Jurkat, Clone E6-1 (cell line): ENCODE results near the gene ASTN2.

ENCODE experiments used
- DNase-seq: peaks from one replicate; pipeline ENCODE4 v3.0.0-alpha.2; 2011; ENCODE audit warnings: low read depth, low spot score
- H3K4me3 ChIP-seq: 2 replicates; pipeline ENCODE4 v1.5.1; 2011; ENCODE audit warnings: mild to moderate bottlenecking, low read length, control low read depth, moderate library complexity

Gene ASTN2

DNA sequence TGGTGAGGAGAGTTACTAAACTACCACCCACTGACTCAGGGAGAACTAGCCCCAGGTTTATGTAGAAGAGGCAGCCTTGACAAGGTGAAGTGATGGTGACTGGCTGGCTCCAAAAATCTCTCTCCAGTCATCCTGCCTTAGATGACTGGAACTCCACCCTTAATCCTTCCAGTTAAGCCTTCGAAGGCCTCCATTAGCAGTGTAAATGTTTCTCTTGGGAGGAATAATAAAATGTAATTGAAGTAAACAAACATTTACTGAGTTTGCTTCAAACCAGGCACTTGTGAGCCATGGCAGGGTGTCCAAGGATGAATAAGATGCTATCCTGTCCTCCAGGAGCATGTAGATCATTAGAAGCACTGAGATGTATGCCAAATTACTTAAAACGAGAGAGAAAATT is 35.5 kb downstream of the ASTN2 start:
- DNase-seq = no peak
- H3K4me3 ChIP-seq = no peak overlapping the region

DNA sequence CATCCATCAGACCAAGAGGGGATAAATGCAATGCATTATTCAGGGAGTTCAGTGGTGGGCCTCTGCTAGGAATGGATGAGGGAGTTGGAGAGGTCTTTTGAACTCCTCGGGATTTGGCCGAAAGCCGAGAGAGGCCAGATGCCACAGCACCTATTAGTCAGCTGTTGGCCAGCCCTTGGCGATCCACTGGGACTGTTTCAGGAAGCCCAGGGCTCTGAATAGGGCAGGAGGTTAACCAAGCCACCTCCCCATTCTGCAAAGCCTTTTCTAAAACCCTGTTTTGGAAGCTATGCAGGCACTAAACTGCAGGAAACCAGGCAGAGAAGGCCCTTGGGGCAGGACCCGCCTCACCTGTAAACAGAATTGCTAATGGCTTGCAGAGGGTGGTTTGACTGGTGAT is 37.8 kb downstream of the ASTN2 start:
- DNase-seq = no peak
- no peak overlapping the region for H3K4me3 ChIP-seq

DNA sequence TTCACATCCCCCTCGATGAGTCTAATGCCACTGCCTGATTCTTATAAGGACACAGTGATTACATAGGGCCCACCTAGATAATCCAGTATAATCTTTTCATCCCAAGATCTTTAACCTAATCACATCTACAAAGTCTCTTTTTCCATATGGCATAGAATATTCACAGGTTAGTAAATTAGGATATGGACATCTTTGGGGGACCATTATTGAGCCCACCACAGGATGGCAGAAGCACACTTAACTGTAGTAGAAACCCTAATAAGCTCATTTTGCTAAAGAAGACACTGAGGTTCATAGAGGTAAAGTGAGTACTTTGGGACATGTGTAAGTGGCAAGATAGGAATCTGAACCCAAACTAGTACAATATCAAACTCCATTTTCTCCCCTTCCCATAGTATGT is 38.9 kb downstream of the ASTN2 start:
- DNase-seq = no peak
- no peak overlapping the region for H3K4me3 ChIP-seq

DNA sequence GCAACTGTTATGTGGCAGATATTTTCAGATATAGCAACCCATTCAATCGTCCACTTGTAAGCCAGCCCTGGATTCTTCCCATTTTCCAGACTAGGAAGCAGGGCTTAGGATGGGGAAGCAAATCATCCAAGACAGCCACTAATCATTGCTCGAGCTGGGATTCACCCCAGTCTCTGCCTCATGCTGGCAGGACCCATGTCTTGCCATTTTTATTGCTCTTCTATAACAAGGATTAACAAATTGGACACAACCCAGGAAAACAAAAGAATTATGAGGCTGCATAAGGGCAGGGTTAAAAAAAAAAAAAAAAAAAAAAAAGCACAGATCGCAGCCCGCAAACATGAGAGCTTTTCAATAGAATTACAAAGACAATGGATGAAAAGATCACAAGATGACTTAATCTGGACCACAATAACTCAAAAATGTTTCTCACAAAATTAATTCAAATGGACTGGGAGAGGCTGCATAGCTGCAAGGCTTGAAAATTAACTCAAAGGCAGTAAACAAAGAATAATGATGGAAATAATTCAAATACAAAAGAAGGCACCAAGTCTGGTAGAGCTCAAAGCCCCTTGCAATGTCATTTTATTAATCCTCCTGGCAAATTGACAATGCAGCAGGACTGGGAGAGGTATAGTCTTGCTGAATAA is 40.7 kb downstream of the ASTN2 start:
- DNase-seq = no peak
- no peak overlapping the region for H3K4me3 ChIP-seq

DNA sequence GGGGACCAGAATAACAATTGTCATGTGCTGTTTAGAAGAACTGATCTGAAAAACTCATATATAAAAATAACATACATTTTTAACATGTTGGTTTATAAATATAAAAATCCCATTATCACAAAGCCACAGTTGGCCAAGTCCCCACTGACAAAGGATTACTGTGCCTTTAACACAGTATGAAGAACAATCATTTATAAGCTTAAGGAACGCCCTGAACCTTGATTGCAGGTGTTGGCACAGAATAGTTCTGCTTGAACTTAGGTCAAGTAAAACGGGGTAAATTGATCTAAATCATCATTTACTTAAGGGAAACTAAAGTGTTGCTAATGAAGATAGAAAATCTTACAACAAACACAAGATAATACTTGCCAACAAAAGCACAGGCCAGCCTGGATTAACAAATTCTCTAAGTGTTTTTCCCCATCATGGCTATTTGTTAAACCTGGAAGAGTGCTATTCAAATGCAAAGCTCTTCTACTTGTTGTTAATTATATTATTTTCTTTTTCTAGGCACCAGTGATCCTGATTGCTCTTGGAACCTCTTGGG is 46.1 kb downstream of the ASTN2 start:
- no peak for DNase-seq
- H3K4me3 ChIP-seq = no peak overlapping the region

DNA sequence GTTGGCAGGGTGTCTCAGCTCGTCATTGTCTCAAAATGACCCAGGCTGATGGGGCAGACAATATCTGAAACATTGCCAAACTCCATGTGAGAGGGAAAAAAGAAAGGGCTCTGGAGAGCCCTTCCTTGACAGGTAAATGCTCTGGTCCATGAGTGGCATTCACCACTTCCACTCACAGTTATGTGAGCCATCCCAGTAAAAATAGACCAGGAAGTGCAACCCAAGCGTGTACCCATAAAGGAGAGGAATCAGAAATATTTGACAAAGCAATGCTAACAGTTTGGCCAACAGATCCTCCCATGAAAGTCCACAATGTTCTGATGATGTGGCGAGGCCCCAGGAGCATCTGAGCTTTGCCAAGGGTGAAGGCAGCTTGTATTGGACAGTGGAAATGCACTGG is 49.4 kb downstream of the ASTN2 start:
- DNase-seq = no peak
- H3K4me3 ChIP-seq = no peak overlapping the region

DNA sequence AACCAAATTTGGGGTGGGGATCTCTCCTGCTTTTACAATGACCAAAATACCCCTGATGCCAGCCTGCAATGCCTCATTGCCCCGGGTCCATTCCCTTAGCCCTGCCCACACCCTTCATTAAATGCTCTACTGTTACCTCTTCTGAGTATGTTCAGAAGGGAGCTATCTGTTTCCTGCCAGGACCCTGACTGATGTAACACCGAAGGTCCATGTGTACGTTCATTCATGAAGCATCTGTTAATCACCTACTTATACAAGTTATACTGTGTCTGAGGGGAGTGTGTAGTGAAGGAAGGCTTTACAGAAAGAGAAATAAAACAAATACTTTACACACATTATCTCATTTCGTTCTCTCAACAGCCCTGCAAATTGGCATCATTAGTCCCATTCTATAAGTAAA is 51.9 kb downstream of the ASTN2 start:
- DNase-seq = no peak
- H3K4me3 ChIP-seq = no peak overlapping the region

DNA sequence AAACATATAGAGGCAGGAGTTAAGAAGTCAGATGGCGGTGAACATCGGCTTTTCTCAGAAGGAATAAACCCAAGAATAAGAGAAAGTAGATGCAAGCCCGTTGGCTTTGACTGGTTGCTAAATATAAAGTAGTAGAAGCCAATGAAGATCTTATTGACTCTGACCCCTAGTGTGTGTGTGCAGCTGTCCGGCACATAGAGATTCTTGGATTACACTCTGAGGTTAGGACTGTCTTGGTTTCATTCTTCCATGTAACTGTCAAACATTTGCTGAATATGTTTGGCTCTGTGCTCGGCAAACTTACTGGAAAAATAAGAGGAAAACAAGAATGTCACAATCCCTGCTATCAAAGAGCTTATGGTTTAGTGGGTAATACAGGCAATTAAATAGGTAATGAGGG is 54.9 kb downstream of the ASTN2 start:
- H3K4me3 ChIP-seq = no peak overlapping the region
- no peak for DNase-seq

DNA sequence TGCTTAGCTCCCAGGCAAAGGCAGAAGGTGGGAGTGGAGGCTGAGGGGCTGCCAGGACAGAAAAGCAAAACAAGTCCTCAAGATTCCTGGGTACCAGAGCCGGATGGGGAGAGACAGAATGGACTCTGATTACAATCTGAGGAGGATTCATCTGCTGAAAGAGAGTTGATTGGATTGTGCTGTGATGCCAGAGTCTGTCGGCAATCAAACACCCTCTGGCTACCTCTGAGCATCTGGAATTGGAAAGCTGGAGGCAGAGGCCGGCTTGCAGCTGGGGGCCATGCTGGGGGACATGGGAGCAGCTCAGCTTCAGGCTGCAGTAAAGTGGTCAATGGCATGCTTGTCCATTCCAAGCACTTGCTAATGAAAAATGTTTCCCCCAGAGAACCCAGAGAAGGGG is 59.3 kb downstream of the ASTN2 start:
- no peak overlapping the region for H3K4me3 ChIP-seq
- DNase-seq = no peak

DNA sequence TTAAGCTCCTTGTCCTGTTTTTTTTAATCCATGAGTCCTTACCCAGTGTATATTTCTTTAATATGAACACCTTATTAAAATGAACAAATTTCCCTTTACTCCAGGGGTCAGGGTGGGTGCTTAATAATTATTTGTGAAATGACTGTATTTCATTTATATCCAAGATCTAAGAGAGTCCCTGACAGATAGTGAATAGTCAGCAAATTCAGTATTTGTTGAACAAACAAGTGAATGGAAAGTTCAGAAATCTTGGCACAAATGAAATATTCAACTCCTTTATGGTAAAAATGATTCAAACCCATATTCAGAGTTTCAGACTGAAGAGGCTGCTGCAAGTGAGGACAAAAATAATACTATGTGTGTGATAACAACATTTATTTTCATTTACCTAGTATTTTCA is 59.9 kb downstream of the ASTN2 start:
- DNase-seq = no peak
- H3K4me3 ChIP-seq = no peak overlapping the region

DNA sequence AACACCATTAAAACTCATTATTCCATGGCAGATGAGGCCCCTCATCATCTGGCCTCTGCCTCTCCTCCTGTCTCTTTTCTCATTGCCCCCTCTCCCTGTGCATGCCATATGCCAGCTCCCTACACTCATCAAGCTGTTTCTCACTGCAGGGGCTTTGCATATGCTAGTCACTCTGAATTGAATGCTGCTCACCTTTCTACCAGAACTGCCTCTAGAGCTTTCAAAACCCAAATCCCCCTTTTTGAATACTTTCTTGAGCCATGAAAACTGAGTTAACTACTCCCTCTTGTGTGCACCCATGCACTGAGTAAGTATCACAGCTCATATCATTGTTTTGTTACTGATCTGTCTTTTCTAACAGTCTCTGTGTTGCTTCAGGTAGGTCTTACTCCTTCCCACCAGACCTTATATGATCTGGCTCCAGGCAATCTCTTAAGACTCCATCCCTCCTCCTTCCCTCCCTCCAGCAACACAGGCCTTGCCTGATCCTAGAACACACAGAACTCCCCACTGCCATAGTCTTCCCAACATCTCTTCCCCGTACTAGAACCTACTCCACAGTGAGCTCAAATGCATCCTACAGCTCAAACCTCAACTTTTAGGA is 60.5 kb downstream of the ASTN2 start:
- H3K4me3 ChIP-seq = no peak overlapping the region
- no peak for DNase-seq

DNA sequence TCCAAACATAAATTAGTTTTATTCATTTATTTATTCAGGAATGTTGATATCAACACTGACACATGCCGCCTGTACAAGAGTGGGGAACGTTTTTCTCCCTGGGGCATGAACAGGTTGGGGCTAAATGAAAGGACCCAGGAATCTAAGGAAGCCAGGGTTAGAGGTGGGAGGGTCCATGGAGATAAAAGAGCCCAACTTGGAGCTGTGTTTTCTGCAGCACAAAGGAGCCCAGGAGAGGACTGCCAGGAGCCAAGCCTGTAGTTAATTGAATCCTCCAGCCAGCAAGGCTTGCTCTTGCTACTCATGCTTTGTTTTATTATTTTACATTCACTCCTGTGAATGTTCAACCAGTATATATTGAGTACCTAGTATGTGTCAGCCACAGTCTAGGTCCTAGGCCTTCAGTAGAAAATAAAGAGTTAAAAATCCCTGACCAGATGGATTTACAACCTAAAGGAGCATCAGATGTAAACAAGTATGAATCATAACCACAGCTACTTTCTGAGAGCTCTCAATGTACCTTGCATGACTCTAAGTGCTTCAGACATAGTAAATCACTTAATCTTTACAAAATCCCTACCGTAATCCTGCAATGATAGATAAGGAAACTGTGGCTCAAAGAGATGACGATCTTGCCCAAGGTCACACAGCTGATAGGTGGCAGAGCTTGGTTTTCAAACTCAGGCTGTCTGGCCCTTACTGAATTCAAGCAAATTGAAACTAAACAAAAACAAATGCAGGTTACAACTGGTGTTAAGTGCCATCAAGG is 69.8 kb downstream of the ASTN2 start:
- DNase-seq = no peak
- H3K4me3 ChIP-seq = no peak overlapping the region

DNA sequence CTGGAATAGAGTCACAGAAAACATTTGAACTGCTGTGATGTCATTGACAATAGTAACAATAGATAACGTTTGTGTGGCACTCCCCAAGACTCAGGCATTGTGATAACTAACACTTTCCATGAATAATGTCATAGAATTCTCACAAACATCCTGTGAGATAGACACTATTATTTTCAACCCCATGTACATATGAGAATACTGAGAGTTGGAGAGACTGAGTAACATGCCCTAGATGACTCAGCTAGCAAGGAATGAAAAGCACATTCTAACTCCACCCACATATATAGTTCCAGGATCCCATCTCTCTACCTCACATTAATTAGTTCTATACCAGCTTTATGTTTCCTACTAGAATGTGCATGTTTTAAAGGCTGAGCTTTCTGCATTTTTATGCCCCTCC is 71.4 kb downstream of the ASTN2 start:
- DNase-seq = no peak
- H3K4me3 ChIP-seq = no peak overlapping the region

DNA sequence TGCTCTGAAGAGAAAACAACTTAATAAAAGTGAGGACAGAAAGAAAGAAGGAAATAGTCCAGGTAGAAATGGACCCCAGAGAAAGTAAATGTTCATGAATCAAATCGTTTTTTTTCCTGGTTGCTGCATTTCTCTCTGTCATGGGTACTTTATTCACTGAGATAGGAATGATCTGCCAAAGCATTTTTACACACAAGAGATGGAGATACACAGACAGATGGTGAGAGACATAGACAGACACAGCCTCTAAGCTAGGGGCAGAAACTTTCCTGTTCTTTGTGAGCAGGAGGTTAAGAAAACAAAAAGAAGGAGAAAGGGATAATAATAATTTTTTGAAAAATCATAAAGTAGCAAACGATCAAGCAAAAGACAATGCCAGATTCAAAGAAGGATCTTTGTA is 73.7 kb downstream of the ASTN2 start:
- no peak for DNase-seq
- H3K4me3 ChIP-seq = no peak overlapping the region

DNA sequence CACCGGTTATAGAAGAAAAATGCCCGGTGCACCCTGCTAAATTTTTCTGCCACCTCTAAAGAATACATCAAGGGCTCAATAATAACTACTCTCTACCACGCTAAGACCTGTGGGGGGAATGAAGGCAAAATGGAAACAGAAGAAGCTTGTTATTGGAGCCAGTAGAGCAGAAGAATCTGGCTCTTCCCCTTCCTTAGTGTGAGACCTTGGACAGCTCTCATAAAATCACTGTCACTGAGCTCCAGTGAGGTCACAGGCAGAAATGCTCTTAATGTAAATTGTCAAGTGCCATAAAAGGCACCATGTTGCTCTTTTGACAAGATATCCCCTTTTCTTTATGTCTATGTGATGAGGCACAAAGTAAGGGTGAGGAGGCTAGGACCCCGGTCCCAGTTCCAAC is 74.4 kb downstream of the ASTN2 start:
- DNase-seq = no peak
- H3K4me3 ChIP-seq = no peak overlapping the region

DNA sequence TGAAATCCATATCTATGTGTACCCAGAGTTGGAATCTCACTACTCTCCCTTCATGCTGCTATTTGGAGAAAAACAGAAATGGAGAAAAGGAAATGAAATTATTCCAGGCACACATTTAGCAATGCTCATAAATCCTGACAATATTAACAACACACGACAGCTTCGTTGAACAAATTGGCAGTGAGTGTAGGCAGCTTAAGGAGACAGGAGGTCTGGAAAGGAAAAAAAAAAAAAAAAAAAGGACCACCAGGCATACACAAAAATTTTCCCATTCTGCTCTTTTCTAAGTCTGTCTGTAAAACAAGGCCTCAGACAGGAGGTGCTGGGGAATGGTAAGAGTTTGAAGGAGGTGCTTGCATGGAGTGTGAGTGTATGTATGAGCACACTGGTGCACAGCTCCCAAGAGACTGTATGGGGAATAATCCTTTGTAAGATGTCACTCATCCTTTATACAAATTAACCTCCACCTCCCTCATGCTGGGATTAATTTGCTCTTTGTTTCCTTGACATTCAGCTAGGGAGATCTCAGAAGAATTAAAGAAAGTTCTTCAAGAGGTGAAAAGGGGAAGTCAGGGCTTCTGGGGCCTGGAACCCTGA is 78.9 kb downstream of the ASTN2 start:
- H3K4me3 ChIP-seq = no peak overlapping the region
- no peak for DNase-seq

DNA sequence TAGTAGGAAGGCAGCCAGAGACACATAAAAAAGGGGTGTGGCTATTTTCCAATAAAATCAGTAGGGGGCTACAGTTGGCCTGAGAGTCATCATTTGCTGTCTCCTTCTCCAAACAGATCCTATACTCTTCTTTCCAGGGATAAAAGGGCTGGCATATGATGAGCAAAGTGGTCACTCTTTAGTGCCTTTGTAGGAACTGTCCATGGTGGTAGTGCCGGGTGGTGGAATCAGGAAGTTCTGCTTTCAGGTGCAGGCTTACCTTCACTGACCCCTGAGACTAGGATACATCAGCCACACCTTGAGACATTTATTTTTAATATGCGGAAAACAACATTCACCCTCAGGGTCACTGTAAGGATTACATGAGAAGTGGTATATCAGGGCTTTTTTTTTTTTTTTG is 80.8 kb downstream of the ASTN2 start:
- no peak for DNase-seq
- H3K4me3 ChIP-seq = no peak overlapping the region

DNA sequence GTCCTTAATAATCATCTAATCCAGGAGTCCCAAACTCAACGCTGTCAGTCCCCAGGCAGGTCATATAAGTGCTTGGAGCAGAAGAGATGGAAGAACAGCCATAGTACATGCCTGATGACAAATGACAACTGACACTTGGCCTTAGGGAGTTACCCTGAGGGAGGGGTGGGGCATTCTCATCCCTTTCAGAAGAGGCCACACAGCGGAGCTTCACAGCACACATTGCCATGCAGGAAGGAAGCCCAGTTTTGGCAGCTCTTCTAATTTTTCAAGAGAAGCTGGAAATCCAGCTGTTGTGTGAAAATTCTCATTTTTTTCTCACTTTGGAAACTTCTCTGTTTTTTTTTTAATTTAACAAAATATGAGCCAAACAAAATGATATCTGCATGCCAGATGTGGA is 89.0 kb downstream of the ASTN2 start:
- H3K4me3 ChIP-seq = no peak overlapping the region
- DNase-seq = no peak

DNA sequence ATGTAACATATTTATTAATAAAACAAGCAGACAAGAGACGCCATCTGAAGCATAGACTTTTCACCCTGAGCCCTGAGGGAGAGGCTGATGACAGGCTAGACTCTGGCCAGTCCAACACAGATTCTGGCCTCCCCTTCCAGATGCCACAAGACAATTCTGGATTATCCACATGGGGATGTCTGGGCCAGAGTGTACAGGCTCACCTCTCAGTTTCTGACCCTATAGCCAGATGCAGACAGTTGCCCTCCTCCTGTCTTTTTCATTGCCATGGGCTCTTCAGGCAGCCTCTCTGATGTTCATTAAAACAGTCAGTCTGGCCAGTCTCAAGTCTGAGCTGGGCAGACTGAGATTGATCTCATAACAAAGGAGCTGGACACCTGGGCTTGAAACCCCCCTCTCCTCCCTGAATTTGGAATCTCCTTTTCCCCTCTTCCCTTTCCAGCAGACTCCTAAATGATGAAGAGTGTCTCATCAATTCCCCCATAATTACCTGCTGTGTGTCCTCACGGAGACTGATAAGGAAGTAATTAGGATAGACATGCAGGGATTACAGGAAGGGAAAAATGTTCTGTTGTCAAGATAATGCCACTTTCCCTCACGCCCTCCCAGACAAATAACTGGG is 89.6 kb downstream of the ASTN2 start:
- no peak overlapping the region for H3K4me3 ChIP-seq
- no peak for DNase-seq

DNA sequence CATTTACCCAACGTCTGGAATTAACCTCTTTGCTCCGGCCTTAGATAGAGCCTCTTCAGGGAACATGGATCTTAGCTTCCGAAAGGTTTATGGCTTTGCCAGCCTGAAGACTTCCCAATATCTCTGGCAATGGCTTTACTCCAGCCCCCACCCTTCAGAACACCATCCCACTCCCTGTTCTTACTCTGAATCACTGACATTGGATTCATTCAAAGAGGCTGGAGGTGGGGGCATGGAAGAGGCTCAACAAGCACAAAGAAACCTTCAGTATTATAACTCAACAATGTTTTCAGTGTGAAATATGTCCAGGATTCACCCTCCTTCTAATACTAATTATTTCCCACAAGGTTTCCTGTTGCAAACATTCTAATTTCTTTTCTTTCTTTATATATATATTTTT is 91.5 kb downstream of the ASTN2 start:
- DNase-seq = no peak
- no peak overlapping the region for H3K4me3 ChIP-seq
